Osteoblast (primary cell): ENCODE measurements around the gene RHOA. TPM values are rescaled to one million over a fixed set of nuclear protein-coding genes. Genes with fewer than 3 reads are reported as not detected.

ENCODE experiments used
- DNase-seq: peaks from one replicate; pipeline ENCODE4 v3.0.0; 2011; ENCODE audit warnings: low spot score, mixed read lengths; ENCODE audit not compliant: insufficient read length; ENCODE audit errors: missing footprints
- H2AFZ ChIP-seq: 2 replicates; pipeline ENCODE4 v1.6.0; 2011; ENCODE audit warnings: mild to moderate bottlenecking, low read length
- H3K27ac ChIP-seq: 2 replicates; pipeline ENCODE4 v1.5.1; 2011; ENCODE audit warnings: mild to moderate bottlenecking, low read depth, low read length, moderate library complexity
- H3K27me3 ChIP-seq: 2 replicates; pipeline ENCODE4 v1.6.0; 2012; ENCODE audit warnings: mild to moderate bottlenecking, control low read depth, inconsistent platforms, low read length, moderate library complexity; ENCODE audit not compliant: insufficient read depth
- H3K36me3 ChIP-seq: 2 replicates; pipeline ENCODE4 v1.5.1; 2011; ENCODE audit warnings: mild to moderate bottlenecking, low read length, control low read depth, moderate library complexity; ENCODE audit not compliant: insufficient read depth
- H3K4me1 ChIP-seq: 2 replicates; pipeline ENCODE4 v1.5.1; 2011; ENCODE audit warnings: mild to moderate bottlenecking, low read length, control low read depth, moderate library complexity; ENCODE audit not compliant: insufficient read depth
- H3K4me2 ChIP-seq: 2 replicates; pipeline ENCODE4 v1.6.0; 2011; ENCODE audit warnings: mild to moderate bottlenecking, low read length; ENCODE audit not compliant: insufficient read depth
- H3K4me3 ChIP-seq: fragments of 200-600 bp; sonication (generic); 3 replicates; pipeline ENCODE4 v1.5.1; 2012; ENCODE audit warnings: mild to moderate bottlenecking, low read length, inconsistent platforms; ENCODE audit not compliant: insufficient read depth
- H3K79me2 ChIP-seq: 2 replicates; pipeline ENCODE4 v1.6.0; 2012; ENCODE audit warnings: mild to moderate bottlenecking, low read length, control low read depth, inconsistent platforms; ENCODE audit not compliant: insufficient read depth
- H3K9me3 ChIP-seq: 2 replicates; pipeline ENCODE4 v1.5.1; 2011; ENCODE audit warnings: low read depth, low read length, control low read depth
- H4K20me1 ChIP-seq: 2 replicates; pipeline ENCODE4 v1.6.0; 2012; ENCODE audit warnings: mild to moderate bottlenecking, low read length, control low read depth; ENCODE audit not compliant: insufficient read depth
- total RNA-seq: library from RNA; depleted of rRNA; stranded (reverse); fragments of >200 nt; gene quantifications from 2 replicates; pipeline ENCODE4 v1.2.3, GENCODE V29; 2012
- TF ChIP-seq, protein P1 (sequence below): IDR thresholded peaks from 2 replicates; pipeline ENCODE4 v1.5.1; 2011; ENCODE audit warnings: mild to moderate bottlenecking, low read depth, low read length, moderate library complexity; ENCODE audit errors: extremely low read depth

Gene RHOA
- total RNA-seq, 1 donor, result 899 TPM

DNA sequence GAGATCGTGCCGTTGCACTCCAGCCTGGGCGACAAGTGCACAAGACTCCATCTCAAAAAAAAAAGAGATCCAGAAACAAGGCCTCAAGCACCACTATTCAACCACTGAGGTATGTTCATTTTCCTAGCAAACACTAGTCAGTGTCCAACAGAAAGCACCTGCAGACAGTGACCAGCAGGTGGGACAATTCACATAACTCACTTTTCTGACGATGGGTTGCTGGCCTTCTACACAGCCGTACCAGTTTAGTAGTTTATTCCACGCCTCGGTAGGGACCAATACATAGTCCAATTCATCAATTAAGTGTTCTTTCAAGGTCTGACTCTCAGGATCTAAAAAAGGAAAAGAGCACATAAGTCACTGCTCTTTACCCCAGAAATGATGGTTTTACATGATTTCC lies 84.3 kb downstream of the RHOA start:
- TF ChIP-seq, protein P1, sequence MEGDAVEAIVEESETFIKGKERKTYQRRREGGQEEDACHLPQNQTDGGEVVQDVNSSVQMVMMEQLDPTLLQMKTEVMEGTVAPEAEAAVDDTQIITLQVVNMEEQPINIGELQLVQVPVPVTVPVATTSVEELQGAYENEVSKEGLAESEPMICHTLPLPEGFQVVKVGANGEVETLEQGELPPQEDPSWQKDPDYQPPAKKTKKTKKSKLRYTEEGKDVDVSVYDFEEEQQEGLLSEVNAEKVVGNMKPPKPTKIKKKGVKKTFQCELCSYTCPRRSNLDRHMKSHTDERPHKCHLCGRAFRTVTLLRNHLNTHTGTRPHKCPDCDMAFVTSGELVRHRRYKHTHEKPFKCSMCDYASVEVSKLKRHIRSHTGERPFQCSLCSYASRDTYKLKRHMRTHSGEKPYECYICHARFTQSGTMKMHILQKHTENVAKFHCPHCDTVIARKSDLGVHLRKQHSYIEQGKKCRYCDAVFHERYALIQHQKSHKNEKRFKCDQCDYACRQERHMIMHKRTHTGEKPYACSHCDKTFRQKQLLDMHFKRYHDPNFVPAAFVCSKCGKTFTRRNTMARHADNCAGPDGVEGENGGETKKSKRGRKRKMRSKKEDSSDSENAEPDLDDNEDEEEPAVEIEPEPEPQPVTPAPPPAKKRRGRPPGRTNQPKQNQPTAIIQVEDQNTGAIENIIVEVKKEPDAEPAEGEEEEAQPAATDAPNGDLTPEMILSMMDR, result peak; percentile 30
- H3K9me3 ChIP-seq, result no peaks in the 10 kb centered on the region
- H3K27ac ChIP-seq, result no peak overlapping the region
- H3K36me3 ChIP-seq, result peaks cover 59% of the 10 kb centered on the region
- H2AFZ ChIP-seq, result no peak overlapping the region
- peaks cover 6% of the 10 kb centered on the region for H3K4me1 ChIP-seq
- H3K4me2 ChIP-seq, result no peak overlapping the region
- peaks cover 8% of the 10 kb centered on the region for H4K20me1 ChIP-seq
- no peaks in the 10 kb centered on the region for H3K27me3 ChIP-seq
- no peak for DNase-seq
- peaks cover 31% of the 10 kb centered on the region for H3K79me2 ChIP-seq
- no peak overlapping the region for H3K4me3 ChIP-seq

DNA sequence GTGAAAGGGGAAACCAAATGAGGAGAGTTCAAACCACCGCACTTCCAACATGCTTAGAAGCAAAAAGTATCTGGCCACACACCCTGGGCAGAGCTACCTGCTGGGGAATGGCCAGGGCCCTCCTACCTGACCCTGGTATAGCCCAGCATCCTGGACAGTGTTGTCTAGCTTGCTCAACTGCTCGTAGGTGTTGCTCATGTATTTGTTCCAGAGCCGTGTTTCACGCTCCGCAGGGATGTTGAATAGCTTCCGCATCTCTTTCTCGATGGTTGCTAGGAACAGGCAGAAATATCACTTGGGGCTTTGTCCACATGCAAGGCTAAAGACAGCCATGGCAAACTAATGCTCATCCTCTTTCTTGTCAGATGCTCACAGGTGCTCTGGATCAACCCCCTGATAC lies 87.0 kb downstream of the RHOA start:
- no peak for DNase-seq
- TF ChIP-seq, protein P1, result no peak
- no peaks in the 10 kb centered on the region for H3K27me3 ChIP-seq
- no peaks in the 10 kb centered on the region for H3K9me3 ChIP-seq
- H3K4me1 ChIP-seq, result peaks cover 6% of the 10 kb centered on the region
- H3K4me2 ChIP-seq, result no peak overlapping the region
- peaks cover 9% of the 10 kb centered on the region for H4K20me1 ChIP-seq
- H3K27ac ChIP-seq, result no peak overlapping the region
- H3K4me3 ChIP-seq, result no peak overlapping the region
- H2AFZ ChIP-seq, result no peak overlapping the region
- peaks cover 71% of the 10 kb centered on the region for H3K36me3 ChIP-seq
- peaks cover 40% of the 10 kb centered on the region for H3K79me2 ChIP-seq

DNA sequence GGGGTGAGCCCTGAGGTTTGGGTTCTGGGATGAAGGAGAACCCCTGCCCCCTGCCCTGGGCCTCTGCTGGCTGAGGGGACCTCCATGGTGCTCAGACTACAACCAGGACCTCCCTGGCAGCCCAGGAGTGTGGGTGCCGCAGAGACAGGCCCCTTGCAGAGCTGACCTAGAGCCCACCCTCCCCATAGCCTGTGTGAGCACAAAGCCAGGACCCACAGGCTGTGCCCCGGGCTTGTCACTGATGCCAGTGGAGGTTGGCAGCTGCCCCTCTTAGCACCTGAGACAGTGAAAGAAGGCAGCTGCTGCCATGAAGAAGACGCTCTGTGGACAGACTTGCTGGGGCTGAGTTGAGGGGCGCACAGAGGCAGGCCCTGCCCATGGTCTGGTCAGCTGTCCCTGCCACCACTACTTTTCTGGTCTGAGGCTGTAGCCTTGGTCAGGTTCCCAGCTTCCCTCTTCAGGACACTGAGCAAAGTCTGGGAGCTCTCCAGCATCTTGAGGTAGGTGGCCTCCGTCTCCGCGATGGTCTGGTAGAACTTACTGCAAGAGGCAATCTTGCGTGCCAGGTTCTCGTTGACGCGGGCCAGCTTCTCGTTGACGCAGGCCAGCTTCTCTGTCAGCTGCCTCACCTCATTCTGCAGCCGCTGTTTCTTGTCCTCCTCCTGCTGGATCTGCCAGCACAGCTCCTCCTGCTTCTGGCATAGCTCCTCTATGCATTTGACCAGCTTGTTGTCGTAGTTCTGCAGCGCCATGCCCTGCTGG lies 94.9 kb downstream of the RHOA start:
- Histone ChIP-seq H3K4me3 (no peak overlapping the region), H2AFZ (no peak overlapping the region), H3K9me3 (no peaks in the 10 kb centered on the region), H3K4me2 (no peak overlapping the region), H3K79me2 (peaks cover 10% of the 10 kb centered on the region), H3K36me3 (peaks cover 39% of the 10 kb centered on the region), H4K20me1 (peaks cover 9% of the 10 kb centered on the region), H3K4me1 (peaks cover 7% of the 10 kb centered on the region), H3K27ac (no peak overlapping the region), H3K27me3 (no peaks in the 10 kb centered on the region)
- TF ChIP-seq, protein P1, result no peak
- DNase-seq, result no peak

DNA sequence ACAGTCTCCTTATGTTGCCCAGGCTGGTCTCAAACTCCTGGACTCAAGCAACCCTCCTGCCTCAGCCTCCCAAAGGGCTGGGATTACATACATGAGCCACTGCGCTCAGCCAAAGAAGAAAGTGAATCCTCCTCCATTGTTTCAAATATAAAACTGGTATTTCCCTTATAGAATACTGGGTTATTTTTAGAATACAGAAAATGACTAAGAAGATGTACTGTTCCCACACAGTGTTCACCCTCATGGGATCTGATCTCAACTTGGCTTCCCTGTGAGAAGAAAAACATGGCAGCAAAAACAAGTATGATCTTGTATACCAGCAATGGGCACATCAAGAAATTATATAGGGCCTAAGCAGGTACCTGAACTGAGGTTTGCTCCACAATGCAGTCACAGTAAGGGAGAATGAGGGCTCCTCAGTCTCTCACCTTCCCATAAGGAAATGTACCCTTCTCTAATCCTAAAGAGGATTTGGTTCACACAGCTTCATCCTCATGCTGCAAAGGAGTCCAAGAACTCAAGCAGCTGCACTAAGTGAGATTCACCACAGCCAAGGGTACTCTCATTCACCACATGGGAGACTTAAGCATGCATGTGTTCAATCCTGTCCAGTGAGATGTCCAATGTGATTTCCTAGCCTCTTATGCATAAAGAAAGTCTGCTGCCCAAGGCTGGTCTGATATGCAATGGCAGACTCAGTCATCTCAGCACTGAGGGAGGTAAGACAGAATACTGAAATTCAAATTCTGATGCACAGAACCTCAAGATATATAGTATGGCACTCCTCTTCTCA lies 97.7 kb downstream of the RHOA start:
- Histone ChIP-seq H3K9me3 (no peaks in the 10 kb centered on the region), H3K27ac (peak overlapping the region; percentile 73), H3K4me2 (peak overlapping the region; percentile 32), H3K4me3 (no peak overlapping the region), H3K36me3 (peaks cover 37% of the 10 kb centered on the region), H2AFZ (no peak overlapping the region), H3K27me3 (no peaks in the 10 kb centered on the region), H3K4me1 (peaks cover 7% of the 10 kb centered on the region), H4K20me1 (peaks cover 5% of the 10 kb centered on the region), H3K79me2 (peaks cover 8% of the 10 kb centered on the region)
- TF ChIP-seq, protein P1, result no peak
- DNase-seq, result peak; percentile 68
